Mucosa of descending colon (tissue), 3 donors: ENCODE data around the gene SLC38A1. TPM values are rescaled to one million over a fixed set of nuclear protein-coding genes. Genes with fewer than 3 reads are reported as not detected.

Experiments
- ATAC-seq: fragments of 200-7000 bp; cut with Tn5 transposase; one replicate; pipeline ENCODE4 v1.9.1; 2020; ENCODE audit warnings: mild to moderate bottlenecking, moderate library complexity
- DNase-seq, 3 donors: peaks; one replicate each; pipeline ENCODE4 v3.0.0-alpha.2; 2020
- H3K36me3 ChIP-seq: fragments of 200-600 bp; one replicate; pipeline ENCODE4 v1.8.0; 2021; ENCODE audit warnings: low read depth, mild to moderate bottlenecking
- H3K4me1 ChIP-seq: fragments of 200-600 bp; one replicate; pipeline ENCODE4 v1.8.0; 2021; ENCODE audit warnings: low read depth, mild to moderate bottlenecking
- H3K4me3 ChIP-seq: fragments of 200-600 bp; one replicate; pipeline ENCODE4 v1.8.0; 2021; ENCODE audit warnings: mild to moderate bottlenecking
- H3K9me3 ChIP-seq: fragments of 200-600 bp; one replicate; pipeline ENCODE4 v1.8.0; 2021; ENCODE audit warnings: mild to moderate bottlenecking
- intact Hi-C, 2 donors: fragments of 100-400 bp; cut with DNase I in 1 of 2; cut with micrococcal nuclease in 1 of 2; formaldehyde crosslinking; loops; one replicate each; pipeline versions ENCODE4 v1.11.0 to v1.11.1; 2022; cut with DNase I, micrococcal nuclease
- total RNA-seq, 3 donors: library from RNA; stranded (reverse); fragmentation: NEBNext Ultra II Directional in 2 of 3; extraction: Animal tissue kit (Norgen Biotek cat#: 25700) in 2 of 3; gene quantifications; one replicate each; pipeline versions ENCODE4 v1.2.1 to v1.2.4, GENCODE V29; 2021 to 2023
- TF ChIP-seq, protein P1 (sequence below): fragments of 200-600 bp; IDR thresholded peaks from one replicate; pipeline ENCODE4 v1.8.0; 2022; ENCODE audit warnings: antibody characterized with exemption, mild to moderate bottlenecking
- donor health status: DM: no; HTN: no; CAD: no; lungs with moderate emphysema.
- donor health status: DM: no; HTN: no; CAD: no.
- donor health status: DM: no; HTN: yes; CAD: no.

SLC38A1 gene
- total RNA-seq, 3 donors from 2014 or later = 116 to 157 (median 132) TPM

DNA sequence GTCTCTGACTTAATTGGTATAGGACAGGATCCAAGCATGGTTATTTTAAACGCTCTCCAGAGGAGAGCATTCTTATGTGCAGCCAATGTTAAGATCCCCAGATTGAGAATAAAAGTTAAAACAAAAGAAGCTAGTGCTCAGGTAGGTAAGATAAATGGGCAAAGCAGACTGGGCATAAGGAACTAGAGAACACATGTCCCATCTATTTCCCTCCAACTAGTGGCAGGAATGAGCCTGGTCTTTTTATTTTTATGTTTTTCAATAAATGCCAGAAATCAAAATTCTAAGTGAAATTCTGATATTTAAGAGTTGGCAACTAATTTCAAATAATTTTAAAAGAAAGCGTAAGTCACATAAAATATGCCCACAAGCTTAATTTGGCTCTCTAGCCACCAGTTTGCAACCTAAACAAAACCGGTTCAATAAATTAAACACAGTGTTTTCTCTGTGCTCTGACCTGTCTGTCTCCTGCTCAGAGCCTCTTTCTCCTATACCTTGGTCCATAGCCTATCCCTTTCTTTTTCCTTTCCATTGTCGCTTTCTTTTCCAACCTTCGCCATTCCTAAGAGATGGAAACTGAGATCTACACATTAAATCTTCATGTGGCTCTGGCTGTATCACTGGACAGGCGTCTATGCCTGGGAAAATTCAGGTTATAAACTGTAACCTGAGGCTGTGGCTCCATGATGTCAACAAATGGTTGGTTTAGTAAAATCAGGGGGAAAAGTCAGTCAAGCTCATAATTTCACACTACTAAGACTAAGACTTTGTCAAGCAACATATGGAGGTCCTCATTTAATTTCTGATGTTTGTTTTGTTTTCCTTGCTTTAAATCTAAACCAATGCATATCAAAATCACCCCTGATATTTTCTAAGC lies 5.5 kb downstream of the SLC38A1 start:
- TF ChIP-seq, protein P1, sequence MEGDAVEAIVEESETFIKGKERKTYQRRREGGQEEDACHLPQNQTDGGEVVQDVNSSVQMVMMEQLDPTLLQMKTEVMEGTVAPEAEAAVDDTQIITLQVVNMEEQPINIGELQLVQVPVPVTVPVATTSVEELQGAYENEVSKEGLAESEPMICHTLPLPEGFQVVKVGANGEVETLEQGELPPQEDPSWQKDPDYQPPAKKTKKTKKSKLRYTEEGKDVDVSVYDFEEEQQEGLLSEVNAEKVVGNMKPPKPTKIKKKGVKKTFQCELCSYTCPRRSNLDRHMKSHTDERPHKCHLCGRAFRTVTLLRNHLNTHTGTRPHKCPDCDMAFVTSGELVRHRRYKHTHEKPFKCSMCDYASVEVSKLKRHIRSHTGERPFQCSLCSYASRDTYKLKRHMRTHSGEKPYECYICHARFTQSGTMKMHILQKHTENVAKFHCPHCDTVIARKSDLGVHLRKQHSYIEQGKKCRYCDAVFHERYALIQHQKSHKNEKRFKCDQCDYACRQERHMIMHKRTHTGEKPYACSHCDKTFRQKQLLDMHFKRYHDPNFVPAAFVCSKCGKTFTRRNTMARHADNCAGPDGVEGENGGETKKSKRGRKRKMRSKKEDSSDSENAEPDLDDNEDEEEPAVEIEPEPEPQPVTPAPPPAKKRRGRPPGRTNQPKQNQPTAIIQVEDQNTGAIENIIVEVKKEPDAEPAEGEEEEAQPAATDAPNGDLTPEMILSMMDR = no peak

GRCh38 chr12:46261646-46262045 lies 7.2 kb downstream of the SLC38A1 start:
- no peak for ATAC-seq
- Histone ChIP-seq H3K4me1 (peaks cover 10% of the 10 kb centered on the region), H3K9me3 (no peaks in the 10 kb centered on the region), H3K36me3 (no peaks in the 10 kb centered on the region), H3K4me3 (no peak overlapping the region)
- intact Hi-C loops = no loop called here
- DNase-seq = no peak
- TF ChIP-seq, protein P1 = no peak

More for the DNA sequence above, 5.5 kb downstream of the SLC38A1 start:
- Histone ChIP-seq H3K9me3 (no peaks in the 10 kb centered on the region), H3K36me3 (no peaks in the 10 kb centered on the region), H3K4me3 (no peak overlapping the region), H3K4me1 (peaks cover 10% of the 10 kb centered on the region)
- DNase-seq (no peak), ATAC-seq (no peak)
- intact Hi-C loops = no loop called here

DNA sequence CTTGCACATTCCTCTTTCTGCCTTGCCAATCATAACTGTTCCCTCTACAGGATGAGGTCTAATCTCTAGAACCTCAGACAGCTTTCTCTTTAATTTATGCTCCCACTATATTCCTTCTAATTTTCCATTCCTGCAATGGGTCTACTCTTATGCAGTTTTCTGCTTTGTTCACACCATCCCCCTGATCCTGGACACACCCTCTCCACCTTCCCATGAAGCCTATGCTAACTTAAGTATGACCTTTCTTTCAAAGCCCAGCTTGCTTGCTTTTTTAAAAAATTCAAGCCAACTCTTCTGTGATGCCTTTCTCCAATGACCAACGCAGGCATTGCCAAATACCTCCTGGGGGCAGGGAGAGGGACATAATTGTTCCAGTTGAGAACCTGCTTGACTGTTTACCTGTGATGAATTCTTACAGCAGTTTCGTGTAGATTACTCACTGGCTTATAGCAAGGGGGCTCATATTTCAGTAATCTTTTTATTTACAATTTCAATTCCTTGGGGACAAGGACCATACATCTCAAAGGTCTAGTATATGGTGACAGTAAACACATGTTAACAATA lies 7.8 kb downstream of the SLC38A1 start:
- H3K36me3 ChIP-seq = no peaks in the 10 kb centered on the region
- H3K4me3 ChIP-seq = no peak overlapping the region
- ATAC-seq (no peak), DNase-seq (no peak)
- H3K9me3 ChIP-seq = no peaks in the 10 kb centered on the region
- TF ChIP-seq, protein P1 = no peak
- intact Hi-C loops = no loop called here
- peaks cover 6% of the 10 kb centered on the region for H3K4me1 ChIP-seq

DNA sequence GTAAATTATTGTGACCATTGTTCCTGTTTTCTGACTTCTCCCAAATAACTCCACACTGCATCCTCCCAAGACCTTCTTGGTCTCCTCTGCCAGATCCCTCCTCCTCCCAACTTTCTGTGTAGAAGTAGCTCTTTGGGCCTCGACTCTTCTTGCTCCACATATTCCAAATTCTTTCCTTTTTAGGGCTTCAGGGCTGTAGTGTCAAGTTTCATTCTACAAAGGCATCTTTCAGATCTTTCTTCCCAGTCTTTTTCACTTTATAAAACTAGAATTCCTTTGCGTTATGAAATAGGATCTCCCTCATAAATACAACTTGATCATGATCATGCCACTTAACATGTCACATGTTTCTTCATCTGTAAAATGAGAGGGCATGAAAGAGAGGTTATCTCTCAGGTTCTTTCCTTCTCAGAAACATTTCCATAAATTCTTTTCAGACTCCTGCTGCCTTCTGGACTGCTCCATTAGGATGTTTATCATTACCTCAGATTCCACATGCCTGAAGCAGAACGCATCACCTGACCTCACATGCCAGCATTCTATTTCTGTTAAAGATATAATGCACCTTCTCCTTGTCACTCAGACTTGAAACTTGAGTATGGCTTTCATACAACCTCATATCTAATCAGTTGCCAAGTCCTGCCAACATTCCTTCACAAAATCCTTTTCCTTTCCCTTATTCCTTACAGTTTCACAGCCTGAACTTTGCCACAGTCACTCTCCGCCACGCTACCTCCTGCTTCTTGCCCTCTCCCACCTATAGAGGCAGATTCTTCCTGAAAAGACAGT lies 8.5 kb downstream of the SLC38A1 start:
- DNase-seq (no peak), ATAC-seq (no peak)
- intact Hi-C loops = no loop called here
- H3K4me3 ChIP-seq = no peak overlapping the region
- H3K9me3 ChIP-seq = no peaks in the 10 kb centered on the region
- no peaks in the 10 kb centered on the region for H3K36me3 ChIP-seq
- H3K4me1 ChIP-seq = no peaks in the 10 kb centered on the region
- TF ChIP-seq, protein P1 = no peak

DNA sequence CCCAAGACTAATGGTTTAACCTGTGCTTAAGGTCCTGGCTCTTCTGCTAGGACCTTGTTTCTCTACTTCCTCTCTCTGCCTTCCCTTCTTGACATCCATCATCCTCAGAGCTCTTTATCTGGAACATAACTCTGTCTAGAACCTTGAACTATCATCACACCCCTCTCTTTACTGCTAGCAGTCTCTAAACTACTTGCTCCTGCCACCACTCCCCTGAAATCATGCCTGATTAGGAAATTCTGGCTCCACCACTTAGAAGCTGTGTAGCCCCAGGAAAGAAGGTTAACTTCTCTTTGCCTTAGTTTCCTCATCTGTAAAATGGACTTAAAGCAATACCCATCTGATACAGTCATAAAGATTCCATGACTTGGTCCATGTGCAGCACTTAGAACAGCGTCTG lies 9.1 kb downstream of the SLC38A1 start:
- H3K4me1 ChIP-seq = no peaks in the 10 kb centered on the region
- no peak for DNase-seq
- H3K36me3 ChIP-seq = no peaks in the 10 kb centered on the region
- TF ChIP-seq, protein P1 = no peak
- no peaks in the 10 kb centered on the region for H3K9me3 ChIP-seq
- ATAC-seq = peak; percentile 44
- intact Hi-C loops = no loop called here
- H3K4me3 ChIP-seq = no peak overlapping the region
